ENCODE results near the gene RMDN2. TPM values are rescaled to one million over a fixed set of nuclear protein-coding genes. Genes with fewer than 3 reads are reported as not detected.

Gene RMDN2
- total and polyA plus RNA-seq, 2 experiments from 2014 or later = 3.4 to 3.6 TPM

DNA sequence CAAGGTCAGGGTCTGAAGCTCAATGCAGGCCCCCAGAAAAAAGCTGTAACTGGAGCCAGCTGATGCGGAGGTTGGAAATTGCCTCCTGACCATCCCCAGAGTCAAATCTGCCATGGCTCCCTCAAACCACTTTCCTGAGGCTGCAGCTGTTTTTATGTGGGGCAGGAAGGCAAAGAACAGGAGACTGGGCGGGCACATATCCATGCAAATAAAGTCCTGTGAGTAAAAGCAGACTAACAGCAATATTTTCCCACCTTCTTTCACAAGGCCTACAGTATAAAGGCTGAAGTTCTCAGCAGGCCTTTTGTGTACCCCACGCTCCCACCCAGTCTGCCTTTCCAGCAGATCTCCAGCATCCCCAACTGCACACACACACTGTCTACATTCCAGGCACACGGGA is 103.7 kb downstream of the RMDN2 start (continued):
- TF ChIP-seq, protein P1, sequence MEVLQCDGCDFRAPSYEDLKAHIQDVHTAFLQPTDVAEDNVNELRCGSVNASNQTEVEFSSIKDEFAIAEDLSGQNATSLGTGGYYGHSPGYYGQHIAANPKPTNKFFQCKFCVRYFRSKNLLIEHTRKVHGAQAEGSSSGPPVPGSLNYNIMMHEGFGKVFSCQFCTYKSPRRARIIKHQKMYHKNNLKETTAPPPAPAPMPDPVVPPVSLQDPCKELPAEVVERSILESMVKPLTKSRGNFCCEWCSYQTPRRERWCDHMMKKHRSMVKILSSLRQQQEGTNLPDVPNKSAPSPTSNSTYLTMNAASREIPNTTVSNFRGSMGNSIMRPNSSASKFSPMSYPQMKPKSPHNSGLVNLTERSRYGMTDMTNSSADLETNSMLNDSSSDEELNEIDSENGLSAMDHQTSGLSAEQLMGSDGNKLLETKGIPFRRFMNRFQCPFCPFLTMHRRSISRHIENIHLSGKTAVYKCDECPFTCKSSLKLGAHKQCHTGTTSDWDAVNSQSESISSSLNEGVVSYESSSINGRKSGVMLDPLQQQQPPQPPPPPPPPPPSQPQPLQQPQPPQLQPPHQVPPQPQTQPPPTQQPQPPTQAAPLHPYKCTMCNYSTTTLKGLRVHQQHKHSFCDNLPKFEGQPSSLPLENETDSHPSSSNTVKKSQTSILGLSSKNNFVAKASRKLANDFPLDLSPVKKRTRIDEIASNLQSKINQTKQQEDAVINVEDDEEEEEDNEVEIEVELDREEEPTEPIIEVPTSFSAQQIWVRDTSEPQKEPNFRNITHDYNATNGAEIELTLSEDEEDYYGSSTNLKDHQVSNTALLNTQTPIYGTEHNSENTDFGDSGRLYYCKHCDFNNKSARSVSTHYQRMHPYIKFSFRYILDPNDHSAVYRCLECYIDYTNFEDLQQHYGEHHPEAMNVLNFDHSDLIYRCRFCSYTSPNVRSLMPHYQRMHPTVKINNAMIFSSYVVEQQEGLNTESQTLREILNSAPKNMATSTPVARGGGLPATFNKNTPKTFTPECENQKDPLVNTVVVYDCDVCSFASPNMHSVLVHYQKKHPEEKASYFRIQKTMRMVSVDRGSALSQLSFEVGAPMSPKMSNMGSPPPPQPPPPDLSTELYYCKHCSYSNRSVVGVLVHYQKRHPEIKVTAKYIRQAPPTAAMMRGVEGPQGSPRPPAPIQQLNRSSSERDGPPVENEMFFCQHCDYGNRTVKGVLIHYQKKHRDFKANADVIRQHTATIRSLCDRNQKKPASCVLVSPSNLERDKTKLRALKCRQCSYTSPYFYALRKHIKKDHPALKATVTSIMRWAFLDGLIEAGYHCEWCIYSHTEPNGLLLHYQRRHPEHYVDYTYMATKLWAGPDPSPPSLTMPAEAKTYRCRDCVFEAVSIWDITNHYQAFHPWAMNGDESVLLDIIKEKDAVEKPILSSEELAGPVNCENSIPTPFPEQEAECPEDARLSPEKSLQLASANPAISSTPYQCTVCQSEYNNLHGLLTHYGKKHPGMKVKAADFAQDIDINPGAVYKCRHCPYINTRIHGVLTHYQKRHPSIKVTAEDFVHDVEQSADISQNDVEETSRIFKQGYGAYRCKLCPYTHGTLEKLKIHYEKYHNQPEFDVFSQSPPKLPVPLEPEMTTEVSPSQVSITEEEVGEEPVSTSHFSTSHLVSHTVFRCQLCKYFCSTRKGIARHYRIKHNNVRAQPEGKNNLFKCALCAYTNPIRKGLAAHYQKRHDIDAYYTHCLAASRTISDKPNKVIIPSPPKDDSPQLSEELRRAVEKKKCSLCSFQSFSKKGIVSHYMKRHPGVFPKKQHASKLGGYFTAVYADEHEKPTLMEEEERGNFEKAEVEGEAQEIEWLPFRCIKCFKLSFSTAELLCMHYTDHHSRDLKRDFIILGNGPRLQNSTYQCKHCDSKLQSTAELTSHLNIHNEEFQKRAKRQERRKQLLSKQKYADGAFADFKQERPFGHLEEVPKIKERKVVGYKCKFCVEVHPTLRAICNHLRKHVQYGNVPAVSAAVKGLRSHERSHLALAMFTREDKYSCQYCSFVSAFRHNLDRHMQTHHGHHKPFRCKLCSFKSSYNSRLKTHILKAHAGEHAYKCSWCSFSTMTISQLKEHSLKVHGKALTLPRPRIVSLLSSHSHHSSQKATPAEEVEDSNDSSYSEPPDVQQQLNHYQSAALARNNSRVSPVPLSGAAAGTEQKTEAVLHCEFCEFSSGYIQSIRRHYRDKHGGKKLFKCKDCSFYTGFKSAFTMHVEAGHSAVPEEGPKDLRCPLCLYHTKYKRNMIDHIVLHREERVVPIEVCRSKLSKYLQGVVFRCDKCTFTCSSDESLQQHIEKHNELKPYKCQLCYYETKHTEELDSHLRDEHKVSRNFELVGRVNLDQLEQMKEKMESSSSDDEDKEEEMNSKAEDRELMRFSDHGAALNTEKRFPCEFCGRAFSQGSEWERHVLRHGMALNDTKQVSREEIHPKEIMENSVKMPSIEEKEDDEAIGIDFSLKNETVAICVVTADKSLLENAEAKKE (CRISPR knock-in tag; IDR thresholded peaks at IDR 0.05) = no peak

DNA sequence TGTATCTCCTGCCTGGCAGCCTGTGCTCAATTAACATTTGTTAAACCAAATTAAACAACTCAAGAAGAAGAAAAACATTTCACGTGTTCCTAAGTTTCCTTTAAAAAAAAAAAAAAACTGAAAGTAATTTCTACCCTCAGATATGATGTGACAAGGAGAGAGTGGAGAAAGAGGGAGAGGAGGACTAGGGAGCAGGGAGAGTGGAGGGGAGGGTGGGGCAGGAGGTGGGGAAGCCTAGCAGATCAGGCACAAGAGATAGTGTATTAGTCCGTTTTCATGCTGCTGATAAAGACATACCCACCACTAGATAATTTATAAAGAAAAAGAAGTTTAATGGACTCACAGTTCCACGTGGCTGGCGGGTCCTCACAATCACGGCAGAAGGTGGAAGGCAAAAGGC is 104.4 kb downstream of the RMDN2 start:
- no peaks in the 10 kb centered on the region for H3K79me2 ChIP-seq (replicated peaks; ENCODE audit: insufficient read depth)
- H3K27me3 ChIP-seq (ENCODE audit: insufficient read depth) = no peaks in the 10 kb centered on the region
- H3K9me2 ChIP-seq (ENCODE audit: insufficient read depth) = no peaks in the 10 kb centered on the region
- no peak overlapping the region for H2AFZ ChIP-seq
- Mint-ChIP-seq H3K27me3 (ENCODE audit: insufficient read depth, low read depth, poor library complexity) (no peaks in the 10 kb centered on the region), H3K9me3 (no peaks in the 10 kb centered on the region), H3K4me3 (no peak overlapping the region), H3K4me1 (peaks cover 5% of the 10 kb centered on the region; the same call in 2 of the 3 replicates), H3K36me3 (ENCODE audit: low read depth) (no peaks in the 10 kb centered on the region), H3K27ac (no peak overlapping the region)
- H3K4me3 ChIP-seq = no peak overlapping the region
- ATAC-seq (no peak), DNase-seq (ENCODE audit: low spot score) (no peak)
- no peaks in the 10 kb centered on the region for H4K20me1 ChIP-seq (replicated peaks; ENCODE audit: insufficient read depth)
- TF ChIP-seq NANOG (IDR thresholded peaks at IDR 0.05; ENCODE audit: borderline replicate concordance) (no peak), JUNB (IDR thresholded peaks at IDR 0.05; ENCODE audit: unreplicated experiment) (no peak), EZH2 (IDR thresholded peaks at IDR 0.05; ENCODE audit: low read depth, unreplicated experiment) (no peak), STAT1 (IDR thresholded peaks at IDR 0.05; ENCODE audit: unreplicated experiment) (no peak), CREB1 (CRISPR knock-in tag; IDR thresholded peaks at IDR 0.05; ENCODE audit: low read depth) (no peak)
- TF ChIP-seq, protein P2, sequence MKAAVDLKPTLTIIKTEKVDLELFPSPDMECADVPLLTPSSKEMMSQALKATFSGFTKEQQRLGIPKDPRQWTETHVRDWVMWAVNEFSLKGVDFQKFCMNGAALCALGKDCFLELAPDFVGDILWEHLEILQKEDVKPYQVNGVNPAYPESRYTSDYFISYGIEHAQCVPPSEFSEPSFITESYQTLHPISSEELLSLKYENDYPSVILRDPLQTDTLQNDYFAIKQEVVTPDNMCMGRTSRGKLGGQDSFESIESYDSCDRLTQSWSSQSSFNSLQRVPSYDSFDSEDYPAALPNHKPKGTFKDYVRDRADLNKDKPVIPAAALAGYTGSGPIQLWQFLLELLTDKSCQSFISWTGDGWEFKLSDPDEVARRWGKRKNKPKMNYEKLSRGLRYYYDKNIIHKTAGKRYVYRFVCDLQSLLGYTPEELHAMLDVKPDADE (IDR thresholded peaks at IDR 0.05) = no peak
- no peaks in the 10 kb centered on the region for H3F3A ChIP-seq (replicated peaks; ENCODE audit: low read depth)
- no peaks in the 10 kb centered on the region for H3K4me1 ChIP-seq (ENCODE audit: insufficient read depth)
- H3K27ac ChIP-seq (ENCODE audit: low read depth) = no peak overlapping the region
- H3K36me3 ChIP-seq (ENCODE audit: insufficient read depth) = no peaks in the 10 kb centered on the region
- no peak overlapping the region for H3K4me2 ChIP-seq

Data from GM23338 (cell line).